ENCODE measurements around the gene POPDC2. TPM values are rescaled to one million over a fixed set of nuclear protein-coding genes. Genes with fewer than 3 reads are reported as not detected.
A peak's percentile ranks its signal among the peaks of the same experiment; 100 is the strongest.

POPDC2 gene
- total RNA-seq, 1 donor from 2014 or later, result 2.1 TPM

- no peak for FAIRE-seq
- no peak overlapping the region for H3K27ac ChIP-seq (ENCODE audit: low read depth, low read length)
Measured at GRCh38 chr3:119632216-119632615, 28.2 kb downstream of the POPDC2 start.

GRCh38 chr3:119631516-119631915 lies 28.9 kb downstream of the POPDC2 start:
- H3K27ac ChIP-seq (ENCODE audit: low read depth, low read length), result no peak overlapping the region
- Mint-ChIP-seq H3K27ac (ENCODE audit: unreplicated experiment) (peak overlapping the region; percentile 97), H3K27me3 (ENCODE audit: low read depth, unreplicated experiment) (peaks cover under 1% of the 10 kb centered on the region), H3K9me3 (ENCODE audit: unreplicated experiment) (no peaks in the 10 kb centered on the region), H3K4me3 (ENCODE audit: unreplicated experiment) (no peak overlapping the region), H3K36me3 (ENCODE audit: low read depth, unreplicated experiment) (no peaks in the 10 kb centered on the region), H3K4me1 (ENCODE audit: low read depth, unreplicated experiment) (peaks cover 33% of the 10 kb centered on the region)
- no peaks in the 10 kb centered on the region for H3K27me3 ChIP-seq (ENCODE audit: insufficient read depth, low read length)
- no peaks in the 10 kb centered on the region for H4K20me1 ChIP-seq (ENCODE audit: insufficient read depth, low read length)
- no peaks in the 10 kb centered on the region for H3K36me3 ChIP-seq (ENCODE audit: insufficient read depth, low read length)
- no peak overlapping the region for H3K4me3 ChIP-seq (ENCODE audit: insufficient read depth, low read depth, low read length)
- H2AFZ ChIP-seq (ENCODE audit: low read depth, low read length), result no peak overlapping the region
- FAIRE-seq, result no peak
- DNase-seq (ENCODE audit: low read depth), result peak; percentile 48
- H3K4me1 ChIP-seq (ENCODE audit: insufficient read depth, low read length), result peaks cover 15% of the 10 kb centered on the region
- H3K9me3 ChIP-seq (ENCODE audit: insufficient read depth, low read depth, low read length), result no peaks in the 10 kb centered on the region
- TF ChIP-seq EZH2 (IDR thresholded peaks at IDR 0.05; ENCODE audit: insufficient read depth, low read length) (no peak), CTCF (IDR thresholded peaks at IDR 0.05; ENCODE audit: insufficient read depth, low read depth, low read length) (no peak)
- H3K4me2 ChIP-seq (ENCODE audit: low read length), result no peak overlapping the region
- no peak overlapping the region for H3K9ac ChIP-seq (ENCODE audit: low read length)
- no peaks in the 10 kb centered on the region for H3K79me2 ChIP-seq (ENCODE audit: insufficient read depth, low read length)

More at GRCh38 chr3:119632216-119632615, 28.2 kb downstream of the POPDC2 start:
- no peaks in the 10 kb centered on the region for H3K79me2 ChIP-seq (ENCODE audit: insufficient read depth, low read length)
- no peak overlapping the region for H2AFZ ChIP-seq (ENCODE audit: low read depth, low read length)
- no peak overlapping the region for H3K4me2 ChIP-seq (ENCODE audit: low read length)
- H3K9ac ChIP-seq (ENCODE audit: low read length), result no peak overlapping the region
- Mint-ChIP-seq H3K9me3 (ENCODE audit: unreplicated experiment) (no peaks in the 10 kb centered on the region), H3K4me1 (ENCODE audit: low read depth, unreplicated experiment) (peaks cover 40% of the 10 kb centered on the region), H3K27ac (ENCODE audit: unreplicated experiment) (no peak overlapping the region), H3K4me3 (ENCODE audit: unreplicated experiment) (no peak overlapping the region), H3K36me3 (ENCODE audit: low read depth, unreplicated experiment) (no peaks in the 10 kb centered on the region), H3K27me3 (ENCODE audit: low read depth, unreplicated experiment) (no peaks in the 10 kb centered on the region)
- H3K4me3 ChIP-seq (ENCODE audit: insufficient read depth, low read depth, low read length), result no peak overlapping the region
- DNase-seq (ENCODE audit: low read depth), result no peak
- no peaks in the 10 kb centered on the region for H3K27me3 ChIP-seq (ENCODE audit: insufficient read depth, low read length)
- no peaks in the 10 kb centered on the region for H3K9me3 ChIP-seq (ENCODE audit: insufficient read depth, low read depth, low read length)
- H3K36me3 ChIP-seq (ENCODE audit: insufficient read depth, low read length), result no peaks in the 10 kb centered on the region
- TF ChIP-seq CTCF (IDR thresholded peaks at IDR 0.05; ENCODE audit: insufficient read depth, low read depth, low read length) (no peak), EZH2 (IDR thresholded peaks at IDR 0.05; ENCODE audit: insufficient read depth, low read length) (no peak)
- peaks cover 15% of the 10 kb centered on the region for H3K4me1 ChIP-seq (ENCODE audit: insufficient read depth, low read length)
- no peaks in the 10 kb centered on the region for H4K20me1 ChIP-seq (ENCODE audit: insufficient read depth, low read length)

GRCh38 chr3:119630880-119631329 lies 29.5 kb downstream of the POPDC2 start:
- H3K4me3 ChIP-seq (ENCODE audit: insufficient read depth, low read depth, low read length), result no peak overlapping the region
- DNase-seq (ENCODE audit: low read depth) (no peak), FAIRE-seq (no peak)
- no peaks in the 10 kb centered on the region for H3K36me3 Mint-ChIP-seq (ENCODE audit: low read depth, unreplicated experiment)
- no peak overlapping the region for H3K9ac ChIP-seq (ENCODE audit: low read length)
- H3K27me3 ChIP-seq (ENCODE audit: insufficient read depth, low read length), result no peaks in the 10 kb centered on the region
- H3K9me3 ChIP-seq (ENCODE audit: insufficient read depth, low read depth, low read length), result no peaks in the 10 kb centered on the region
- no peaks in the 10 kb centered on the region for H4K20me1 ChIP-seq (ENCODE audit: insufficient read depth, low read length)
- H2AFZ ChIP-seq (ENCODE audit: low read depth, low read length), result peak overlapping the region; percentile 71
- peaks cover 27% of the 10 kb centered on the region for H3K4me1 Mint-ChIP-seq (ENCODE audit: low read depth, unreplicated experiment)
- peaks cover 10% of the 10 kb centered on the region for H3K4me1 ChIP-seq (ENCODE audit: insufficient read depth, low read length)
- no peaks in the 10 kb centered on the region for H3K36me3 ChIP-seq (ENCODE audit: insufficient read depth, low read length)
- H3K27me3 Mint-ChIP-seq (ENCODE audit: low read depth, unreplicated experiment), result peaks cover 3% of the 10 kb centered on the region
- no peaks in the 10 kb centered on the region for H3K9me3 Mint-ChIP-seq (ENCODE audit: unreplicated experiment)
- no peak overlapping the region for H3K4me2 ChIP-seq (ENCODE audit: low read length)
- TF ChIP-seq CTCF (IDR thresholded peaks at IDR 0.05; ENCODE audit: insufficient read depth, low read depth, low read length) (no peak), EZH2 (IDR thresholded peaks at IDR 0.05; ENCODE audit: insufficient read depth, low read length) (no peak)
- H3K79me2 ChIP-seq (ENCODE audit: insufficient read depth, low read length), result no peaks in the 10 kb centered on the region
- no peak overlapping the region for H3K4me3 Mint-ChIP-seq (ENCODE audit: unreplicated experiment)
- peak overlapping the region; percentile 97 for H3K27ac Mint-ChIP-seq (ENCODE audit: unreplicated experiment)
- no peak overlapping the region for H3K27ac ChIP-seq (ENCODE audit: low read depth, low read length)

Data from astrocyte (in vitro differentiated cells and primary cell).